Measurements from ENCODE around the gene ISX.

- TF ChIP-seq GATA2 (IDR thresholded peaks at IDR 0.05; ENCODE audit: low read depth, low read length) (no peak), GATA3 (IDR thresholded peaks at IDR 0.05; ENCODE audit: low read depth, low read length) (no peak)
Observed at GRCh38 chr22:35116269-35116668, 50.3 kb downstream of the ISX start.

Data from SH-SY5Y (cell line).